Myocyte (in vitro differentiated cells): ENCODE measurements around the gene MSH2. TPM values are rescaled to one million over a fixed set of nuclear protein-coding genes. Genes with fewer than 3 reads are reported as not detected.
"Not testable (repeated sequence)": the region's sequence is repeated elsewhere in the genome, so short reads cannot be mapped to it uniquely, and the experiment has no call there.

Experiments
- DNase-seq: peaks from one replicate; pipeline ENCODE4 v3.0.0-alpha.2; 2012; ENCODE audit warnings: low read depth
- total RNA-seq: library from RNA; depleted of rRNA; stranded (reverse); fragments of >200 nt; gene quantifications from 2 replicates; pipeline ENCODE4 v1.2.3, GENCODE V29; 2014

The MSH2 gene
- total RNA-seq, 1 donor from 2014 or later, result 17.2 TPM

GRCh38 chr2:47406649-47407330 lies 3.8 kb downstream of the MSH2 start:
- DNase-seq, result not testable (repeated sequence)

DNA sequence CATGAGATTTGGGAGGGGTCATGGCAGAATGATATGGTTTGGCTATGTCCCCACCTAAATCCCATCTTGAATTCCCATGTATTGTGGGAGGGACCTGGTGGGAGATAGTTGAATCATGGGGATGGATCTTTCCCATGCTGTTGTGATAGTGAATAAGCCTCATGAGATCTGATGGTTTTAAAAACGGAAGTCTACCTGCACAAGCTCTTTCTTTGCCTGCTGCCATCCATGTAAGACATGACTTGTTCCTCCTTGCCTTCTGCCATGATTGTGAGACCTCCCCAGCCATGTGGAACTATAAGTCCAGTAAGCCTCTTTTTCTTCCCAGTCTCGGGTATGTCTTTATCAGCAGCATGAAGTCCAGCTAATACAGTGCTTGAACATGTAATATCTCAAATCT lies 5.0 kb downstream of the MSH2 start:
- DNase-seq, result not testable (repeated sequence)

DNA sequence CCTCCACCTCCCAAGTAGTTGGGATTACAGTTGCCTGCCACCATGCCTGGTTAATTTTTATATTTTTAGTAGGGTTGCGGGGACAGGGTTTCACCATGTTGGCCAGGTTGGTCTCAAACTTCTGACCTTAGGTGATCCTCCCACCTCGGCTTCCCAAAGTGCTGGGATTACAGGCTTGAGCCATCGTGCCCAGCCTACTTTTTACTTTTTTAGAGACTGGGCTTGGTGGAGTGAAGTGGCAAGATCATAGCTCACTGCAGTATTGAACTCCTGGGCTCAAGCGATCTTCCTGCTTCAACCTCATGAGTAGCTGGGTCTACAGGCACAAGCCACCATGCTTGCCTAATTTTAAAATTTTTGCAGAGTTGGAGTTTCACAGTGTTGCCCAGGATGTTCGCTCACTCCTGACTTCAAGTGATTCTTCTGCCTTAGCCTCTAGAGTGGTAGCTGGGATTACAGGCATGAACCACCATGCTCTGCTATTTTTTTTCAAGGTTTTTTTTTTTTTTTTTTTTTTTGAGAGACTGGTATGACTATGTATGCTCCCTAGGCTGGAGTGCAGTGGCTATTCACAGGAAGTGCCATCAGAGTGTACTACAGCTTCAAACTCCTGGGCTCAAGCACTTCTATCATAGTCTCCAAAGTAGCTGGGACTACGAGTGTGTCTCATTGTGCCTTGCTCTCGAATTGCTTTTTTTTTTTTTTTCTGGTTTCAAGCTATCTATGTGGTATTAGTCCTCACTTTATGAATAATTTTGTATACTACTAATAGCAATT lies 11.9 kb downstream of the MSH2 start:
- DNase-seq, result no peak

DNA sequence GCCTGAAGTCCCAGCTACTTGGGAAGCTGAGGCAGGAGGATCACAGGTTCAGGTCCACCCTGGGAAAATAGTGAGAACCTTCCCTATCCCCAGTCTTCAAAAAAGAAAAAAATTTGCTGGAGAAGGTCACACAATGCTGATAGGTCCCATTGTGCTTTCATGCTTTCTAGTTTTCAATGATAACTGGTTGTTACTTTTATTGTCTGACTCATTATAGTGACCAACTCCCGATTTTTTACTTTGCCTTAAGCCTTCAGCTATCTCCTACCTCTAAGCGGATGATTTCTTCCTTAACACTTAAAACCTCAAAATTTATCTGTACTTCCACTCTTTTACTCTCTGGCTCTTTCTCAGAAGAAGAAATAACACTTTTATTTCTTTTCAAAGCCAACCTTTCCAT lies 17.3 kb downstream of the MSH2 start:
- DNase-seq, result no peak

DNA sequence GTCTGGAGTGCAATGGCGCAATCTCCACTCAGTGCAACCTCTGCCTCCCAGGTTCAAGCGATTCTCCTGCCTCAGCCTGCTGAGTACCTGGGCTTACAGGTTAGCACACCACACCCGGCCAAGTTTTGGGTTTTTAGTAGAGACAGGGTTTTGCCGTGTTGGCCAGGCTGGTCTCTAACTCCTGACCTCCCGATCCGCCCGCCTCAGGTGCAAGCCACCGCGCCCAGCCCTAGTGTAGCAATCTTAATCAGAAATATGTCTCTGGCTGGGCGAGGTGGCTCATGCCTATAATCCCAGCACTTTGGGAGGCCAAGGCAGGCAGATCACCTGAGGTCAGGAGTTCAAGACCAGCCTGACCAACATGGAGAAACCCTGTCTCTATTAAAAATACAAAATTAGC lies 17.7 kb downstream of the MSH2 start:
- not testable (repeated sequence) for DNase-seq

- no peak for DNase-seq
Measured at GRCh38 chr2:47422016-47422415, 19.1 kb downstream of the MSH2 start.

GRCh38 chr2:47422560-47422959 lies 19.6 kb downstream of the MSH2 start:
- DNase-seq, result no peak

GRCh38 chr2:47426786-47427185 lies 23.8 kb downstream of the MSH2 start:
- DNase-seq, result no peak

- DNase-seq, result no peak
Measured at GRCh38 chr2:47429795-47430194, 26.8 kb downstream of the MSH2 start.

DNA sequence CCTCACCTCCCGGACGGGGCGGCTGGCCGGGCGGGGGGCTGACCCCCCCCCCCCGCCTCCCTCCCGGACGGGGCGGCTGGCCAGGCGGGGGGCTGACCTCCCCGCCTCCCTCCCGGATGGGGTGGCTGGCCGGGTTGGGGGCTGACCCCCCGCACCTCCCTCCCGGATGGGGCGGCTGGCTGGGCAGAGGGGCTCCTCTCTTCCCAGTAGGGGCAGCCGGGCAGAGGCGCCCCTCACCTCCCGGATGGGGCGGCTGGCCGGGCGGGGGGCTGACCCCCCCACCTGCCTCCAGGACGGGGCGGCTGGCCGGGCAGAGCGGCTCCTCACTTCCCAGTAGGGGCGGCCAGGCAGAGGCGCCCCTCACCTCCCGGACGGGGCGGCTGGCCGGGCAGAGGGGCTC lies 30.1 kb downstream of the MSH2 start:
- DNase-seq, result not testable (repeated sequence)

GRCh38 chr2:47433445-47433844 lies 30.5 kb downstream of the MSH2 start:
- DNase-seq, result not testable (repeated sequence)

- peak; percentile 57 for DNase-seq
Measured at GRCh38 chr2:47437287-47437686, 34.3 kb downstream of the MSH2 start.

- DNase-seq, result no peak
Measured at GRCh38 chr2:47438106-47438505, 35.1 kb downstream of the MSH2 start.

GRCh38 chr2:47438783-47439182 lies 35.8 kb downstream of the MSH2 start:
- DNase-seq, result no peak

GRCh38 chr2:47451790-47452189 lies 48.8 kb downstream of the MSH2 start:
- DNase-seq, result no peak

GRCh38 chr2:47452761-47453160 lies 49.8 kb downstream of the MSH2 start:
- no peak for DNase-seq

DNA sequence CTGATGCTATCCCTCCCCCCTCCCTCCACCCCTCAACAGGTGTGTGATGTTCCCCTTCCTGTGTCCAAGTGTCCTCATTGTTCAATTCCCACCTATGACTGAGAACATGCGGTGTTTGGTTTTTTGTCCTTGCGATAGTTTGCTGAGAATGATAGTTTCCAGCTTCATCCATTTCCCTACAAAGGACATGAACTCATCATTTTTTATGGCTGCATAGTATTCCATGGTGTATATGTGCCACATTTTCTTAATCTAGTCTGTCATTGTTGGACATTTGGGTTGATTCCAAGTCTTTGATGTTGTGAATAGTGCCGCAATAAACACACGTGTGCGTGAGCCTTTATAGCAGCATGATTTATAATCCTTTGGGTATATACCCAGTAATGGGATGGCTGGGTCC lies 51.9 kb downstream of the MSH2 start:
- DNase-seq, result not testable (repeated sequence)

DNA sequence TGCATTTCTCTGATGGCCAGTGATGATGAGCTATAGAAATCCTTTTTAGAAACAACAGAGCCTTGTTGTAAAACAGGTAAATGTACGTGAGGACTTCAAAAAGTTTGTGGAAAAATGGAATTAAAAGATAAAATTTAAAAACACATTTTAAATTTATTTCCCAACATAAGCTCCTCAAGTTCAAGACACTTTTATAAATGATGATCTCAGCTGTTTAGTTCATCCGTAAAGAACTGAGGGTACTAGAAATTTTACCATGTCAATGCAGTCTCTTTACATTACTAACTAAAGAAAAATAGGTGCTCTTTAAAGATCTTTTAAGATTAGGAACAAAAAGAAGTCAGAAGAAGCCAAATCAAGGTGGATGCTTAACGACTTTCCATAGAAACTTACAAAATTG lies 52.5 kb downstream of the MSH2 start:
- DNase-seq, result no peak

DNA sequence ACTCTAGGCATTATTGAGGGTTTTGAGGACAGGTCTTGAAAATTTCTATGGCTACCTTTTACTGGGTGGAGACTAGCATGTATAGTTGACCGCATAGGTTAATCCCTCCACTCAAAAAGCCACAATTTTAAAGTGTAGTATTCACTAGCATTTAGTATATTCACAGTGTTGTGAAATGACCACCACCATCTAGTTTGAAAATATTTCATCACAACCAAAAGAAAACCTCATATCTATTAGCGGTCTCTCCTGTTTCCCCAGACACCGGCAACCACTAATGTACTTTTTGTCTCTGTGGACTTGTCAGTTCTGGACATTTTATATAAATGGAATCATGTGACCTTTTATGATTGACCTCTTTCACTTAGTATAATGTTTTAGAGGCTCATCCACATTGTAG lies 53.9 kb downstream of the MSH2 start:
- no peak for DNase-seq

- no peak for DNase-seq
Measured at GRCh38 chr2:47457268-47457667, 54.3 kb downstream of the MSH2 start.

GRCh38 chr2:47459021-47459420 lies 56.1 kb downstream of the MSH2 start:
- no peak for DNase-seq

GRCh38 chr2:47460766-47461165 lies 57.8 kb downstream of the MSH2 start:
- DNase-seq, result no peak
